GM12872 (cell line): Measurements from ENCODE around the gene GJC3.

Source experiments
- CTCF ChIP-seq: IDR thresholded peaks from 3 replicates; pipeline ENCODE4 v1.5.1; 2011; ENCODE audit warnings: low read depth, mild to moderate bottlenecking, low read length, moderate library complexity; ENCODE audit not compliant: insufficient read depth

Gene GJC3

DNA sequence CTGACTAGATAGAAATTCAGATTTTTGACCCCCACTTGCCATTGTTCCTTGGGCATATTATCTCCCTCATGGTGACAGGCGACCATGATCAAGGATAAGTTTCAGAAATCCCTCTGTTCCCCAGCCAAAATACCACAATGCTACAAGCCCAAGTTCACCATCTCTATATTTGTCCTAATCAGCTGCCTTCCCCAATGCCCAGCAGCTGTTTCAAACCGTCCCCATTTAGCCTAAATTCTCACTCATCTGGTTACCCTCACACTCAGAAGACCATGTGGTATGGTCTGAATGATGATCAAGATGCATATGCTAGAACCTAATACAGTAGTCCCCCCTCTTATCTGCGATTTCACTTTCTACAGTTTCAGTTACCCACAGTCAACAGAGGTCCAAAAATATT lies 956 bp upstream of the GJC3 start:
- no peak for TF ChIP-seq CTCF

DNA sequence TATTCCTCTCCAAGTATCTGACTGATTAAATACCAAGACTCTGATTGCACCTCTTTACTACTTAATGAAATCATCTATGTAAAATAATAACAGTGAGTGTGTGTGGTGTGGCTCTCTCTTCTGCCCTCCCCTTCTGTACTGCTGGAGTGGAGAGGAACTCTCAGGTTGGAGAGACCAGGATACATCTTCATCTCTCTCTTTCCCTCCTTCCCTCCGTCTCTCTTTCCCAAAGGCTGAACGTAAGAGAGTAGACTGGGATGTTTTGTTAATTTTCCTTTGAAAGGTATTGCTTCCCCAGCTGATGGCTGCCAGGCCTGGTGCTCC lies 272 bp upstream of the GJC3 start:
- no peak for TF ChIP-seq CTCF

GRCh38 chr7:99928188-99928587 lies 1.2 kb downstream of the GJC3 start:
- TF ChIP-seq CTCF = no peak

GRCh38 chr7:99927536-99927935 lies 1.9 kb downstream of the GJC3 start:
- no peak for TF ChIP-seq CTCF

GRCh38 chr7:99926321-99926720 lies 3.1 kb downstream of the GJC3 start:
- no peak for TF ChIP-seq CTCF

DNA sequence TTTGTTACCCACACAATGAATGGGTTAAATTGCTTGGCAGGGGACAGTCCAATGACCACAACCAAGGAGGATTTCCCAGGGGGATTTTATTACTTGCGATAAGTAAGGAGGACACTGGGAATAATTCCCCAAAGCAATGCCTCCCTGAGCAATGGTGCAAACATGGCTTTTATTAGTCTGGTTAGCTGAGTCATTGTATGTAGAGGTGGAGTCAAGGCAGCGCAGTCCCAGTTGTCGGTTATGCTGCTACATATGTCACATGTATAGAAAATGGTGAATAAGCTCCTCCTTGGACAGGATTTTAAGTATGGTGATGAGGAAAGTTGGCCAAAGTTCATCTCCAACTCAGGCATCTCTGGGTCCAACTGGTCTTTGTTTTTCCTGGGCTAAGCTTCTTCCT lies 6.2 kb downstream of the GJC3 start:
- no peak for TF ChIP-seq CTCF

DNA sequence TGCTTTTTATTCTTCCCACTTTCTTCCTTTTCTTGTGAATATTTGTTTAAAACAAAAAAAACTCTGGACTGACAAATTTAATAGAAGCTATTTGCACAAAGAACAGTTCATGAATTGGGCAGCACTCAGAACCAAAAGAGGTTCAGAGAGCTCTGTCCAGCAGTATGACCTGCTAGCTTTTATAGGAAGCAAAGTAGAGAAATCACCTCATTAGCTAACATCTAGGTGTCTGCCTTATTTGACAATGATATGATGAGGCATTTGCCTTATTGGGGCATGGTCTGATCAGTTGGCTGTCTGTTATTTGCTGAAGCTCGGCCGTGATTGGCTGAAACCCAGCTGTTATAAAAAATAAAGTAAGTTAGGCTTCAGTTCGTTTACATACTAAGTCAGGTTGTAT lies 9.3 kb downstream of the GJC3 start:
- TF ChIP-seq CTCF = no peak

GRCh38 chr7:99919814-99920112 lies 9.7 kb downstream of the GJC3 start:
- no peak for TF ChIP-seq CTCF
